Measurements from ENCODE around the gene GPR84. TPM values are rescaled to one million over a fixed set of nuclear protein-coding genes. Genes with fewer than 3 reads are reported as not detected.

GPR84 gene
- not detected in 5 replicates for total RNA-seq (2022; extraction: Qiagen RNA extraction)

GRCh38 chr12:54364413-54364812, at the start of gene GPR84:
GPR84 (minus strand) TSS chr12:54364486; CDS start chr12:54363851, 635 bp downstream.

DNA sequence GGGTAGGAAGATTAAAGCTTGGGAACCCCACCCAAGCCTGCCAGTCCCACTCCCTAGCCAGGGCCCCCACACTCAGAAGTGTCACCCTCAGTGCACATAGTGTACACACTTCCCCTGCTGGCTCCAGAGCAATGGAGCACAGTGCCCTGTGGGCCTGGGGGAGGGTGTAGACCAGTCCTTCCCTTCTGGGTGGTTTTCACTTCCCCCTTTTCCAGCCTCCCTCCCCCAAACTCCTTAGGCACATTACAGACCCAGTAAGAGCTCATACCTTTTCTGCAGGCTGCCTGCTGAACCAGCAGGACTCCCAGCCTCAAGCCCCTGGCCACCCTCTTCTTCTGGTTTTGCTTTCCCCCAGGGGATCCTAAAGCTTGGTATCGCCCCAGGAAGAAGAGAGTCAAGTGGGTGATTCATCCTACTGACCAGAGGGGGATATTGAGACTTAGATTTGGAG, 20.3 kb upstream of the GPR84 start, which contains the start of gene ZNF385A:
Gene ZNF385A, minus strand, starts transcription at position 143 of the 451 bp plus-strand sequence. CDS start 219 bp downstream, outside the sequence.

GRCh38 chr12:54324617-54325441, 39.5 kb downstream of the GPR84 start, which contains the start of gene COPZ1:
COPZ1 (plus strand) TSS chr12:54325131; CDS start chr12:54325164, 33 bp downstream.

Other genes with a start within 250 kb of the GPR84 start
- 28.5 to 35.6 TPM (median 33.8 TPM) in 5 replicates for gene SMUG1, start 175.5 kb downstream of the GPR84 start, total RNA-seq (2022; extraction: Qiagen RNA extraction)
- gene CBX5, start 84.4 kb downstream of the GPR84 start, total RNA-seq (2022; extraction: Qiagen RNA extraction): 21.7 to 26.2 TPM (median 25.2 TPM) in 5 replicates
- 1,424 to 2,667 TPM (median 1,537 TPM) in 5 replicates for gene HNRNPA1, start 83.8 kb downstream of the GPR84 start, total RNA-seq (2022; extraction: Qiagen RNA extraction)
- 0.11 to 0.14 TPM (median 0.12 TPM) in 3 of 5 replicates, not detected in the others for gene NFE2, start 63.5 kb downstream of the GPR84 start, total RNA-seq (2022; extraction: Qiagen RNA extraction)
- 209 to 318 TPM (median 228 TPM) in 5 replicates for gene COPZ1, start 39.4 kb downstream of the GPR84 start, total RNA-seq (2022; extraction: Qiagen RNA extraction)
- gene ZNF385A, start 20.2 kb upstream of the GPR84 start, total RNA-seq (2022; extraction: Qiagen RNA extraction): 14.2 to 21.2 TPM (median 20.2 TPM) in 5 replicates
- gene ITGA5, start 54.8 kb upstream of the GPR84 start, total RNA-seq (2022; extraction: Qiagen RNA extraction): 112 to 169 TPM (median 151 TPM) in 5 replicates
- not detected in 5 replicates for gene GTSF1, start 109.1 kb upstream of the GPR84 start, total RNA-seq (2022; extraction: Qiagen RNA extraction)
- not detected in 5 replicates for gene NCKAP1L, start 133.3 kb upstream of the GPR84 start, total RNA-seq (2022; extraction: Qiagen RNA extraction)
- 0.05 TPM in 2 of 5 replicates, not detected in the others for gene PDE1B, start 185.1 kb upstream of the GPR84 start, total RNA-seq (2022; extraction: Qiagen RNA extraction)
- gene PPP1R1A, start 224.2 kb upstream of the GPR84 start, total RNA-seq (2022; extraction: Qiagen RNA extraction): 0.07 to 0.18 TPM (median 0.09 TPM) in 5 replicates